ENCODE measurements around the gene ADCY1.

DNA sequence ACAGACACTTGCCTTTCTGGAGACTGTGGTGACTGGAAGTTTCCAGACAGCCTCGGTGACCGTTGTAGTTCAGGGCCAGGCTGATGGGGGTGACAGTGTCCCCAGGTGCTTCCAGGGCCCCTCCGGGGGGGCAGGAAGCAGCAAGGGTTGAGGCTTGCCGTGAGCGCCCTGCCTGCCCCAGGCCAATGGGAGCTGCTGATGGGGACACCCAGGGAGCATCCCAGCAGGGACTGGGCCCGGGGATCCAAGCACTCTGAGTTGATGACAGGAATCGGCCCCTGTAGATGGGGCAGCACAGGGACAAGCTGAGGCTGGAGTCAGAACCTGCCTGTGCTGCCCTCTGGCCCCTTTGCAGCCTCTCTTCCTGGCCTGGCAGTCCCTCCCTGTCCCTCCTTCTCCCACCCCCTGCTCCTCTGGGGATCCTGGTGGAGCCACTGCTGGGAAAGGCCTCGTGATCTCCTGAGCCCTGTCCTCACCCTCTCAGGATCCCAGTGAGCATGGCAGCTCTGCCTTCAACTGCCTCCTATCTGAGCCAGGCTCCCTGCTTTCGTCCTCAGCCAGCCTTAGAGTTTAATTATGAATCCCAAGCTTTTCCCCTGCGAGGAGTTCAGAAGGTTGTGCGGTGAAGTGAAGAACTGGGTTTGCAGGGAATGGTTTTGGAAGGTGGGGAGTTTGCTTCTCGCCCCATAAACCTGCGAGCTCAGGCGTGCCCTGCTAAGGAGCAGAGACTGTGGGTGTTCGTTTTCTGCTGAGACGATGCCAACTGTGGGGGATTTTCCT, 84.7 kb downstream of the ADCY1 start:
- TF ChIP-seq, protein P1, sequence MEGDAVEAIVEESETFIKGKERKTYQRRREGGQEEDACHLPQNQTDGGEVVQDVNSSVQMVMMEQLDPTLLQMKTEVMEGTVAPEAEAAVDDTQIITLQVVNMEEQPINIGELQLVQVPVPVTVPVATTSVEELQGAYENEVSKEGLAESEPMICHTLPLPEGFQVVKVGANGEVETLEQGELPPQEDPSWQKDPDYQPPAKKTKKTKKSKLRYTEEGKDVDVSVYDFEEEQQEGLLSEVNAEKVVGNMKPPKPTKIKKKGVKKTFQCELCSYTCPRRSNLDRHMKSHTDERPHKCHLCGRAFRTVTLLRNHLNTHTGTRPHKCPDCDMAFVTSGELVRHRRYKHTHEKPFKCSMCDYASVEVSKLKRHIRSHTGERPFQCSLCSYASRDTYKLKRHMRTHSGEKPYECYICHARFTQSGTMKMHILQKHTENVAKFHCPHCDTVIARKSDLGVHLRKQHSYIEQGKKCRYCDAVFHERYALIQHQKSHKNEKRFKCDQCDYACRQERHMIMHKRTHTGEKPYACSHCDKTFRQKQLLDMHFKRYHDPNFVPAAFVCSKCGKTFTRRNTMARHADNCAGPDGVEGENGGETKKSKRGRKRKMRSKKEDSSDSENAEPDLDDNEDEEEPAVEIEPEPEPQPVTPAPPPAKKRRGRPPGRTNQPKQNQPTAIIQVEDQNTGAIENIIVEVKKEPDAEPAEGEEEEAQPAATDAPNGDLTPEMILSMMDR (conservative IDR thresholded peaks at IDR 0.05 in 1 of 2, IDR thresholded peaks at IDR 0.05 in 1 of 2; ENCODE audit: extremely low read depth in 1 of 2, insufficient read depth in 1 of 2, low read depth in 1 of 2, low read length in 2 of 2): no peak
- no peak for TF ChIP-seq EZH2 (IDR thresholded peaks at IDR 0.05; ENCODE audit: borderline replicate concordance, low read length)
